DOHH2 (cell line): Measurements from ENCODE around the gene MLXIP.

Experiments
- CTCF ChIP-seq: fragments of 200-600 bp; sonication (generic); IDR thresholded peaks from one replicate; pipeline ENCODE4 v1.5.1; 2014; ENCODE audit warnings: antibody characterized with exemption, mild to moderate bottlenecking, low read depth, low read length; ENCODE audit not compliant: poor library complexity, severe bottlenecking
- EZH2phosphoT487 ChIP-seq: fragments of 200-600 bp; sonication (generic); IDR thresholded peaks from 2 replicates; pipeline ENCODE4 v1.6.1; 2017; ENCODE audit warnings: borderline replicate concordance, mild to moderate bottlenecking, antibody characterized with exemption, low read length, moderate library complexity, mixed read lengths

GRCh38 chr12:122090759-122091515, 12.4 kb downstream of the MLXIP start:
- TF ChIP-seq EZH2phosphoT487, result no peak
- TF ChIP-seq CTCF, result no peak
